Left ventricle myocardium inferior (tissue), 1 donor: ENCODE results near the gene IL1RL1. TPM values are rescaled to one million over a fixed set of nuclear protein-coding genes. Genes with fewer than 3 reads are reported as not detected.
"Not testable (repeated sequence)": the region's sequence is repeated elsewhere in the genome, so short reads cannot be mapped to it uniquely, and the experiment has no call there.

Source experiments
- DNase-seq: peaks from one replicate; pipeline ENCODE4 v3.0.0-alpha.2; 2020
- H3K27ac ChIP-seq: fragments of 200-600 bp; replicated peaks from 2 replicates; pipeline ENCODE4 v1.8.0; 2021
- H3K27me3 ChIP-seq: fragments of 200-600 bp; 2 replicates; pipeline ENCODE4 v1.8.0; 2021; ENCODE audit warnings: low read depth
- H3K36me3 ChIP-seq: fragments of 200-600 bp; 2 replicates; pipeline ENCODE4 v1.8.0; 2021
- H3K4me1 ChIP-seq: fragments of 200-600 bp; 2 replicates; pipeline ENCODE4 v1.8.0; 2021
- H3K4me3 ChIP-seq: fragments of 200-600 bp; 2 replicates; pipeline ENCODE4 v1.8.0; 2021; ENCODE audit warnings: mild to moderate bottlenecking, moderate library complexity
- H3K9me3 ChIP-seq: fragments of 200-600 bp; replicated peaks from 2 replicates; pipeline ENCODE4 v1.8.0; 2021
- CTCF ChIP-seq: fragments of 200-600 bp; IDR thresholded peaks from 2 replicates; pipeline ENCODE4 v1.8.0; 2021; ENCODE audit warnings: antibody characterized with exemption, mild to moderate bottlenecking, borderline replicate concordance
- intact Hi-C: fragments of 100-400 bp; cut with micrococcal nuclease; formaldehyde crosslinking; loops from one replicate; pipeline ENCODE4 v1.11.0; 2022
- total RNA-seq: library from RNA; stranded (reverse); fragmentation: NEBNext Ultra II Directional; extraction: Animal tissue kit (Norgen Biotek cat#: 25700); gene quantifications from one replicate; pipeline ENCODE4 v1.2.1, GENCODE V29; 2021
- donor health status: DM: no; HTN: yes; CAD: no; lungs with severe emphysema.

The IL1RL1 gene
- total RNA-seq, 1 donor from 2014 or later: 1.1 TPM

- no peaks in the 10 kb centered on the region for H3K4me1 ChIP-seq
- no peak for TF ChIP-seq CTCF
Measured at GRCh38 chr2:102318437-102318836, 7.1 kb downstream of the IL1RL1 start.

GRCh38 chr2:102321941-102322719 lies 10.8 kb downstream of the IL1RL1 start:
- peaks cover 5% of the 10 kb centered on the region for H3K27me3 ChIP-seq
- intact Hi-C loops: no loop called here
- H3K36me3 ChIP-seq: no peaks in the 10 kb centered on the region
- peaks cover 6% of the 10 kb centered on the region for H3K9me3 ChIP-seq
- no peak overlapping the region for H3K4me3 ChIP-seq
- no peak for TF ChIP-seq CTCF
- H3K4me1 ChIP-seq: no peaks in the 10 kb centered on the region
- H3K27ac ChIP-seq: peak overlapping the region; percentile 39
- no peak for DNase-seq

More at GRCh38 chr2:102318437-102318836, 7.1 kb downstream of the IL1RL1 start:
- no peak for DNase-seq
- H3K27me3 ChIP-seq: no peaks in the 10 kb centered on the region
- H3K4me3 ChIP-seq: no peak overlapping the region
- H3K9me3 ChIP-seq: no peaks in the 10 kb centered on the region
- H3K36me3 ChIP-seq: no peaks in the 10 kb centered on the region
- intact Hi-C loops: no loop called here
- no peak overlapping the region for H3K27ac ChIP-seq

- H3K4me3 ChIP-seq, H3K4me1 ChIP-seq, DNase-seq, intact Hi-C loops, H3K27ac ChIP-seq, H3K36me3 ChIP-seq, H3K27me3 ChIP-seq: not testable (repeated sequence)
- peaks cover 21% of the 10 kb centered on the region for H3K9me3 ChIP-seq
Measured at GRCh38 chr2:102324914-102325313, 13.6 kb downstream of the IL1RL1 start.

GRCh38 chr2:102331311-102331980 lies 20.1 kb downstream of the IL1RL1 start:
- peaks cover 14% of the 10 kb centered on the region for H3K4me1 ChIP-seq
- no peak overlapping the region for H3K4me3 ChIP-seq
- peak; percentile 34 for DNase-seq
- no peaks in the 10 kb centered on the region for H3K36me3 ChIP-seq
- intact Hi-C loops: no loop called here
- H3K9me3 ChIP-seq: peaks cover 26% of the 10 kb centered on the region
- no peak for TF ChIP-seq CTCF
- peaks cover 4% of the 10 kb centered on the region for H3K27me3 ChIP-seq
- no peak overlapping the region for H3K27ac ChIP-seq

- intact Hi-C loops: no loop called here
- Histone ChIP-seq H3K4me1 (peaks cover 21% of the 10 kb centered on the region), H3K36me3 (no peaks in the 10 kb centered on the region), H3K27ac (no peak overlapping the region), H3K4me3 (no peak overlapping the region), H3K27me3 (peaks cover 4% of the 10 kb centered on the region), H3K9me3 (peaks cover 15% of the 10 kb centered on the region)
- no peak for DNase-seq
- no peak for TF ChIP-seq CTCF
Measured at GRCh38 chr2:102334486-102334885, 23.1 kb downstream of the IL1RL1 start.

- Histone ChIP-seq H3K27me3 (peaks cover 4% of the 10 kb centered on the region), H3K9me3 (peaks cover 2% of the 10 kb centered on the region), H3K4me1 (peaks cover 21% of the 10 kb centered on the region), H3K4me3 (no peak overlapping the region), H3K36me3 (no peaks in the 10 kb centered on the region), H3K27ac (peak overlapping the region; percentile 75)
- no peak for TF ChIP-seq CTCF
- no peak for DNase-seq
- intact Hi-C loops: no loop called here
Measured at GRCh38 chr2:102335871-102336366, 24.6 kb downstream of the IL1RL1 start.
